OCI-LY1 (cell line): ENCODE data around the gene NLRP3.
"Not testable (repeated sequence)": the region's sequence is repeated elsewhere in the genome, so short reads cannot be mapped to it uniquely, and the experiment has no call there.

Experiments used
- H2AFZ ChIP-seq: fragments of 200-600 bp; sonication (generic), shearing (Covaris generic); 2 replicates; pipeline ENCODE4 v1.6.0; 2014; ENCODE audit warnings: antibody characterized with exemption, mild to moderate bottlenecking, low read length
- H3F3A ChIP-seq: fragments of 200-600 bp; sonication (generic), shearing (Covaris generic); 2 replicates; pipeline ENCODE4 v1.6.0; 2014; ENCODE audit warnings: mild to moderate bottlenecking, antibody characterized with exemption, low read length, moderate library complexity; ENCODE audit not compliant: insufficient read depth
- H3K27ac ChIP-seq: fragments of 200-600 bp; sonication (generic); 2 replicates; pipeline ENCODE4 v1.5.1; 2014; ENCODE audit warnings: low read length, mixed run types, mild to moderate bottlenecking, low read depth; ENCODE audit not compliant: poor library complexity, severe bottlenecking
- H3K27me3 ChIP-seq: fragments of 200-600 bp; sonication (generic); 2 replicates; pipeline ENCODE4 v1.6.0; 2014; ENCODE audit warnings: antibody characterized with exemption, mild to moderate bottlenecking, low read length, moderate library complexity; ENCODE audit not compliant: insufficient read depth
- H3K36me3 ChIP-seq: fragments of 200-600 bp; sonication (generic); 2 replicates; pipeline ENCODE4 v1.6.1; 2014; ENCODE audit warnings: mild to moderate bottlenecking, antibody characterized with exemption, low read length, moderate library complexity, mixed read lengths; ENCODE audit not compliant: insufficient read depth
- H3K4me1 ChIP-seq: fragments of 200-600 bp; sonication (generic); 2 replicates; pipeline ENCODE4 v1.5.1; 2014; ENCODE audit warnings: mild to moderate bottlenecking, low read length, moderate library complexity; ENCODE audit not compliant: insufficient read depth, severe bottlenecking
- H3K4me2 ChIP-seq: fragments of 200-600 bp; sonication (generic), shearing (Covaris generic); 2 replicates; pipeline ENCODE4 v1.6.1; 2014; ENCODE audit warnings: low read length
- H3K4me3 ChIP-seq: fragments of 200-600 bp; sonication (generic); 2 replicates; pipeline ENCODE4 v1.5.1; 2014; ENCODE audit warnings: low read length, low read depth, mild to moderate bottlenecking, mixed read lengths; ENCODE audit not compliant: poor library complexity, severe bottlenecking
- H3K79me2 ChIP-seq: fragments of 200-600 bp; shearing (Covaris generic); 2 replicates; pipeline ENCODE4 v1.6.1; 2016; ENCODE audit warnings: mixed run types, low read length, mixed read lengths; ENCODE audit not compliant: insufficient read depth
- H3K9ac ChIP-seq: fragments of 200-600 bp; sonication (generic), shearing (Covaris generic); 2 replicates; pipeline ENCODE4 v1.6.1; 2014; ENCODE audit warnings: mild to moderate bottlenecking, low read length, mixed read lengths
- H3K9me2 ChIP-seq: fragments of 200-600 bp; sonication (generic), shearing (Covaris generic); 2 replicates; pipeline ENCODE4 v1.6.1; 2014; ENCODE audit warnings: low read depth, mild to moderate bottlenecking, low read length, mixed read lengths
- H3K9me3 ChIP-seq: fragments of 200-600 bp; shearing (Covaris generic); 2 replicates; pipeline ENCODE4 v1.6.1; 2014; ENCODE audit warnings: low read length, mixed read lengths
- H4K20me1 ChIP-seq: fragments of 200-600 bp; sonication (generic), shearing (Covaris generic); 2 replicates; pipeline ENCODE4 v1.6.0; 2016; ENCODE audit warnings: mild to moderate bottlenecking, low read length; ENCODE audit not compliant: insufficient read depth
- CTCF ChIP-seq: fragments of 200-600 bp; sonication (generic), shearing (Covaris generic); IDR thresholded peaks from 2 replicates; pipeline ENCODE4 v1.5.1; 2017; ENCODE audit warnings: mild to moderate bottlenecking, antibody characterized with exemption, low read length, moderate library complexity, mixed read lengths
- EZH2 ChIP-seq: fragments of 200-600 bp; sonication (generic), shearing (Covaris generic); IDR thresholded peaks from 2 replicates; pipeline ENCODE4 v1.8.0; 2017; ENCODE audit warnings: borderline replicate concordance, mixed run types, mild to moderate bottlenecking, antibody characterized with exemption, low read length, moderate library complexity, mixed read lengths

Gene NLRP3

GRCh38 chr1:247415423-247416361 is at the start of gene NLRP3:
NLRP3 (plus strand) TSS chr1:247416173; CDS start chr1:247418801, 2,628 bp downstream.
- TF ChIP-seq CTCF: no peak
- no peak for TF ChIP-seq EZH2
- Histone ChIP-seq H3K4me3 (no peak within 1 kb of the TSS), H3K9ac (no peak within 1 kb of the TSS), H4K20me1 (no peaks in the 10 kb centered on the region), H3K4me1 (no peaks in the 10 kb centered on the region), H3K9me2 (no peaks in the 10 kb centered on the region), H3K4me2 (no peak within 1 kb of the TSS), H3K36me3 (no peaks in the 10 kb centered on the region), H3F3A (no peaks in the 10 kb centered on the region), H3K27ac (no peak within 1 kb of the TSS), H3K79me2 (no peaks in the 10 kb centered on the region), H3K27me3 (no peaks in the 10 kb centered on the region), H3K9me3 (no peaks in the 10 kb centered on the region), H2AFZ (no peak within 1 kb of the TSS)

- not testable (repeated sequence) for H3F3A ChIP-seq, H3K27ac ChIP-seq, H3K27me3 ChIP-seq, H3K9ac ChIP-seq, H3K9me3 ChIP-seq, H2AFZ ChIP-seq, H3K4me3 ChIP-seq, H4K20me1 ChIP-seq, H3K4me1 ChIP-seq, H3K9me2 ChIP-seq, H3K36me3 ChIP-seq, H3K4me2 ChIP-seq, H3K79me2 ChIP-seq
These were observed 49.6 kb upstream of the NLRP3 start for GRCh38 chr1:247366345-247366744.

GRCh38 chr1:247366926-247367645 is 48.9 kb upstream of the NLRP3 start:
- no peaks in the 10 kb centered on the region for H3K27me3 ChIP-seq
- no peak overlapping the region for H3K27ac ChIP-seq

More at GRCh38 chr1:247366926-247367645, 48.9 kb upstream of the NLRP3 start:
- H3K4me1 ChIP-seq: no peaks in the 10 kb centered on the region
- no peaks in the 10 kb centered on the region for H3F3A ChIP-seq
- H3K9me3 ChIP-seq: no peaks in the 10 kb centered on the region
- H2AFZ ChIP-seq: no peak overlapping the region
- TF ChIP-seq EZH2: no peak
- no peak for TF ChIP-seq CTCF
- no peak overlapping the region for H3K9ac ChIP-seq
- H3K4me3 ChIP-seq: no peak overlapping the region
- no peak overlapping the region for H3K4me2 ChIP-seq
- H3K9me2 ChIP-seq: no peaks in the 10 kb centered on the region
- H3K36me3 ChIP-seq: no peaks in the 10 kb centered on the region
- H4K20me1 ChIP-seq: no peaks in the 10 kb centered on the region
- no peaks in the 10 kb centered on the region for H3K79me2 ChIP-seq
